ENCODE results near the gene INAVA. TPM values are rescaled to one million over a fixed set of nuclear protein-coding genes. Genes with fewer than 3 reads are reported as not detected.

The INAVA gene
- total RNA-seq (2021; fragmentation: NEBNext Ultra II Directional; extraction: Animal tissue kit (Norgen Biotek cat#: 25700)): not detected
- long read RNA-seq: 0 reads

GRCh38 chr1:200894712-200895442 lies at the start of gene INAVA:
TSS of gene INAVA (plus strand) at chr1:200894900. CDS start at chr1:200898401, 3,501 bp downstream.
- no peak within 1 kb of the TSS for H3K27ac Mint-ChIP-seq
- no peak within 1 kb of the TSS for H3K4me3 Mint-ChIP-seq
- H3K36me3 Mint-ChIP-seq (ENCODE audit: low read depth): no peaks in the 10 kb centered on the region
- peaks cover 19% of the 10 kb centered on the region for H3K4me1 Mint-ChIP-seq (ENCODE audit: low read depth)
- TF ChIP-seq CTCF (IDR thresholded peaks at IDR 0.05): no peak
- no peak for DNase-seq
- no peaks in the 10 kb centered on the region for H3K9me3 Mint-ChIP-seq
- peaks cover 58% of the 10 kb centered on the region for H3K27me3 Mint-ChIP-seq (ENCODE audit: insufficient read depth)

- Mint-ChIP-seq H3K4me3 (no peak overlapping the region), H3K4me1 (ENCODE audit: low read depth) (peaks cover 2% of the 10 kb centered on the region; the same call in 1 of the 2 replicates), H3K9me3 (no peaks in the 10 kb centered on the region), H3K27me3 (ENCODE audit: insufficient read depth) (no peaks in the 10 kb centered on the region; the same call in 1 of the 2 replicates), H3K27ac (no peak overlapping the region), H3K36me3 (ENCODE audit: low read depth) (peaks cover 29% of the 10 kb centered on the region)
- no peak for DNase-seq
- no peak for TF ChIP-seq CTCF (IDR thresholded peaks at IDR 0.05)
Observed at GRCh38 chr1:200845360-200845759, 49.3 kb upstream of the INAVA start.

- no peaks in the 10 kb centered on the region for H3K9me3 Mint-ChIP-seq
- peaks cover 5% of the 10 kb centered on the region; the same call in 1 of the 2 replicates for H3K4me1 Mint-ChIP-seq (ENCODE audit: low read depth)
- TF ChIP-seq CTCF (IDR thresholded peaks at IDR 0.05): no peak
- no peak overlapping the region for H3K4me3 Mint-ChIP-seq
- H3K27ac Mint-ChIP-seq: no peak overlapping the region
- no peak for DNase-seq
- H3K36me3 Mint-ChIP-seq (ENCODE audit: low read depth): peaks cover 34% of the 10 kb centered on the region
- no peaks in the 10 kb centered on the region; the same call in 1 of the 2 replicates for H3K27me3 Mint-ChIP-seq (ENCODE audit: insufficient read depth)
Observed at GRCh38 chr1:200846398-200846797, 48.3 kb upstream of the INAVA start.

- no peak for DNase-seq
- TF ChIP-seq CTCF (IDR thresholded peaks at IDR 0.05): no peak
- Mint-ChIP-seq H3K4me3 (no peak overlapping the region), H3K27me3 (ENCODE audit: insufficient read depth) (no peaks in the 10 kb centered on the region), H3K9me3 (no peaks in the 10 kb centered on the region), H3K36me3 (ENCODE audit: low read depth) (peaks cover 43% of the 10 kb centered on the region), H3K27ac (no peak overlapping the region), H3K4me1 (ENCODE audit: low read depth) (peaks cover 5% of the 10 kb centered on the region; the same call in 1 of the 2 replicates)
Observed at GRCh38 chr1:200849430-200849829, 45.3 kb upstream of the INAVA start.

- no peak overlapping the region for H3K27ac Mint-ChIP-seq
- H3K4me1 Mint-ChIP-seq (ENCODE audit: low read depth): peaks cover 5% of the 10 kb centered on the region; the same call in 1 of the 2 replicates
- no peak overlapping the region for H3K4me3 Mint-ChIP-seq
- H3K36me3 Mint-ChIP-seq (ENCODE audit: low read depth): peaks cover 43% of the 10 kb centered on the region
- no peaks in the 10 kb centered on the region for H3K27me3 Mint-ChIP-seq (ENCODE audit: insufficient read depth)
- TF ChIP-seq CTCF (IDR thresholded peaks at IDR 0.05): no peak
- DNase-seq: no peak
- no peaks in the 10 kb centered on the region for H3K9me3 Mint-ChIP-seq
Observed at GRCh38 chr1:200850554-200850953, 44.1 kb upstream of the INAVA start.

All from HFFc6 (cell line).